Nephron (organoid): ENCODE data around the gene RAB11A.

Experiments
- H3K27ac Mint-ChIP-seq, 3 experiments: 2 replicates each; pipeline ENCODE4 v1.8.0; 2020; ENCODE audit warnings: mixed read lengths in 3 of 3, mild to moderate bottlenecking in 2 of 3, moderate library complexity in 1 of 3
- H3K27me3 Mint-ChIP-seq: 2 replicates; pipeline ENCODE4 v1.8.0; 2021; ENCODE audit warnings: low read depth, mild to moderate bottlenecking, moderate library complexity, mixed read lengths
- H3K36me3 Mint-ChIP-seq: 2 replicates; pipeline ENCODE4 v1.8.0; 2020; ENCODE audit warnings: low read depth, mixed read lengths
- H3K4me1 Mint-ChIP-seq: 2 replicates; pipeline ENCODE4 v1.8.0; 2020; ENCODE audit warnings: mixed read lengths
- H3K4me3 Mint-ChIP-seq, 3 experiments: 2 replicates each; pipeline ENCODE4 v1.8.0; 2020; ENCODE audit warnings: mild to moderate bottlenecking in 3 of 3, mixed read lengths in 3 of 3, moderate library complexity in 2 of 3
- H3K9me3 Mint-ChIP-seq: 2 replicates; pipeline ENCODE4 v1.8.0; 2020; ENCODE audit warnings: mixed read lengths
- TF ChIP-seq, protein P1 (sequence below), 3 experiments: fragments of 200-600 bp; sonication (generic); IDR thresholded peaks; one replicate each; pipeline ENCODE4 v1.5.0; 2021; ENCODE audit warnings: antibody characterized with exemption in 3 of 3; ENCODE audit not compliant: unreplicated experiment in 3 of 3

The RAB11A gene

DNA sequence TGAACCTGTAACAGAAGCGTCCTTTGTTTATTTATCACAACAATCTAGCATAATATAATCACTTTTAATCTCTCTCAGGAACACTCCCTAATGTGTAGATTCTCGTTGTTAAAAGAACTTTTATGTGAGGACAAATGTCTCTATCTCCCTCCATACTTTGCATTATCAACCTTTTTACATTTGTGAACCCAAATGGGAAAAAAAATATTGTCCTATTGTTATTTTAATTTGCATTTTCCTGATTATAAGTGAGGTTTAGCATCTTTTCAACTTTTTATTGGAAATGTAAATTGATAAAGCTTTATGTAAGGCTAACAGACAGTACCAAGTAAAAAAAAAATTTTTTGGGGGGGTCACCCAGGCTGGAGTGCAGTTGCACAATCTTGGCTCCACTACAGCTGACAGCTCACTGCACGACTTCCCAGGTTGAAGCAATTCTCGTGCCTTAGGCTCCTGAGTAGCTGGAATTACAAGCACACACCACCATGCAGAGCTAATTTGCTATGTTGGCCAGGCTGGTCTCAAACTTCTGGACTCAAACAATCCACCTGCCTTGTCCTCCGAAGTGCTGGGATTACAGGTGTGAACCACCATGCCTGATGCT, 44.2 kb upstream of the RAB11A start:
- TF ChIP-seq, protein P1, sequence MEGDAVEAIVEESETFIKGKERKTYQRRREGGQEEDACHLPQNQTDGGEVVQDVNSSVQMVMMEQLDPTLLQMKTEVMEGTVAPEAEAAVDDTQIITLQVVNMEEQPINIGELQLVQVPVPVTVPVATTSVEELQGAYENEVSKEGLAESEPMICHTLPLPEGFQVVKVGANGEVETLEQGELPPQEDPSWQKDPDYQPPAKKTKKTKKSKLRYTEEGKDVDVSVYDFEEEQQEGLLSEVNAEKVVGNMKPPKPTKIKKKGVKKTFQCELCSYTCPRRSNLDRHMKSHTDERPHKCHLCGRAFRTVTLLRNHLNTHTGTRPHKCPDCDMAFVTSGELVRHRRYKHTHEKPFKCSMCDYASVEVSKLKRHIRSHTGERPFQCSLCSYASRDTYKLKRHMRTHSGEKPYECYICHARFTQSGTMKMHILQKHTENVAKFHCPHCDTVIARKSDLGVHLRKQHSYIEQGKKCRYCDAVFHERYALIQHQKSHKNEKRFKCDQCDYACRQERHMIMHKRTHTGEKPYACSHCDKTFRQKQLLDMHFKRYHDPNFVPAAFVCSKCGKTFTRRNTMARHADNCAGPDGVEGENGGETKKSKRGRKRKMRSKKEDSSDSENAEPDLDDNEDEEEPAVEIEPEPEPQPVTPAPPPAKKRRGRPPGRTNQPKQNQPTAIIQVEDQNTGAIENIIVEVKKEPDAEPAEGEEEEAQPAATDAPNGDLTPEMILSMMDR (IDR thresholded peaks at IDR 0.05; ENCODE audit: unreplicated experiment in 3 of 3) = no peak
- Mint-ChIP-seq H3K4me1 (no peaks in the 10 kb centered on the region), H3K27me3 (no peaks in the 10 kb centered on the region), H3K27ac (no peak overlapping the region), H3K4me3 (no peak overlapping the region), H3K9me3 (no peaks in the 10 kb centered on the region), H3K36me3 (no peaks in the 10 kb centered on the region)

DNA sequence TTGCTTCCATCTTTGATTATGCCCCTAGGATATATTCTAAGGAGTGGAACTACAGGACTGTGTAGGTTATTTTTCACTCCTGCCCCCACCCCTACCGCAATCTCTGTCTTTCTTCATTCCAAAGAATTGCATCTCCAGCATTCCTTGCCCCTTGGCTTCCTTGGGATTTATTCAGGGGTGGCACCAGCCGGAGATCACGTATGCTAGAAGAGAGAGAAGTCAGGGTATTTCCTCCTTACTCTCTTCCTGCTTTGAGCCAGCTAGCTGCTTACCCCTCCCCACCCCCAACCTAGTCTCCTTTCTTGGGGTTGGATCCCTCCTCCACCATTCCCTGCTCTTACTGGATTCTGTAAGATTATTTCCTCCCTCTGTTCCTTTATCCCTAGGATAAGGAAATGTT, 42.2 kb upstream of the RAB11A start:
- Mint-ChIP-seq H3K9me3 (no peaks in the 10 kb centered on the region), H3K36me3 (no peaks in the 10 kb centered on the region), H3K27me3 (no peaks in the 10 kb centered on the region), H3K4me3 (no peak overlapping the region), H3K27ac (no peak overlapping the region), H3K4me1 (peaks cover 11% of the 10 kb centered on the region)
- TF ChIP-seq, protein P1 (IDR thresholded peaks at IDR 0.05; ENCODE audit: unreplicated experiment in 3 of 3) = no peak

DNA sequence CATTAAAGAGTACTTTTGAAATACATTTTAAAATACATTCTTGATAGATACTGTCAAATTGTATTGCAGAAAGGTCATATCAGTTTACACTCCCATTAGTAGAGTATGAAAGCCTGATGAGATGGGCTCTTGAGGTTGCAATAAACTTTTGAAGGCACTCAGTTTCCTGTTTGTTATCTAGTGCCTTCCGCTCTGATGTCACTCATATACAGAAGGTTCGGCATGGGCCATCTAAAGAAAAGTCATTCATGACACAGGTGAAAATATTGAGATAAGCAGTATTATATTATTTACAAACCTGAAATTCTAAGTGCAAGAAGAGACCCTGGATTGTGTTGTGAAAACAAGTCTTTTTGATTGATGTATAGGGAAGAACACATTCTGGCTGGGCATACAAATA, 40.7 kb upstream of the RAB11A start:
- TF ChIP-seq, protein P1 (IDR thresholded peaks at IDR 0.05; ENCODE audit: unreplicated experiment in 3 of 3) = no peak
- Mint-ChIP-seq H3K27me3 (no peaks in the 10 kb centered on the region), H3K4me1 (peaks cover 26% of the 10 kb centered on the region), H3K9me3 (no peaks in the 10 kb centered on the region), H3K27ac (peak overlapping the region in 2 of 3 experiments; percentile 33 to 38), H3K4me3 (no peak overlapping the region), H3K36me3 (no peaks in the 10 kb centered on the region)

DNA sequence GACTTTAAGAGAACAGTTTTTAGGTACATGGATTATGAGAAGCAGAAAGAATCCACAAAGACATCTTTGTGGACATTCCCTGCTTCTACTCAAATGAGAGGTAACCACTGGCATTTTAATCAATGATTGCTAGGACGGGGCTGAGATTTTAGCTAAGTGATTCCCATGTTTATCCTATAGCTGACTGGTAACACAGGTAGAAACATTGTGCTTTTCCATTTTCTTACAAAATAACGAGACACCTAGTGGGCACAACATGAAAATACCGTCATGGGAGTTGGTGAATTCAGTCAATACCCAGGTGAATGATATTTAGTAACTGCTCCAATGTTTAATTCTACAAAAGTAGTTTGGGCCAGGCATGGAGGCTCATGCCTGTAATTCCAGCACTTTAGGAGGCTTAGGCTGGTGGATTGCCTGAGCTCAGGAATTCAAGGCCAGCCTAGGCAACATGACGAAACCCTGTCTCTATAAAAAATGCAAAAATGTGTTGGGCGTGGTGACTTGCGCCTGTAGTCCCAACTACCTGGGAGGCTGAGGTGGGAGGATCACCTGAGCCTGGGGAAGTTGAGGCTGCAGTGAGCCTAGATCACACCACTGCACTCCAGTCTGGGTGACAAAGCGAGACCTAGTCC, 40.0 kb upstream of the RAB11A start:
- H3K36me3 Mint-ChIP-seq = no peaks in the 10 kb centered on the region
- no peaks in the 10 kb centered on the region for H3K27me3 Mint-ChIP-seq
- TF ChIP-seq, protein P1 (IDR thresholded peaks at IDR 0.05; ENCODE audit: unreplicated experiment in 3 of 3) = peak; percentile 35 to 54 (median 53)
- peaks cover 32% of the 10 kb centered on the region for H3K4me1 Mint-ChIP-seq
- peak overlapping the region in 2 of 3 experiments; percentile 33 to 38 for H3K27ac Mint-ChIP-seq
- no peaks in the 10 kb centered on the region for H3K9me3 Mint-ChIP-seq
- H3K4me3 Mint-ChIP-seq = no peak overlapping the region

DNA sequence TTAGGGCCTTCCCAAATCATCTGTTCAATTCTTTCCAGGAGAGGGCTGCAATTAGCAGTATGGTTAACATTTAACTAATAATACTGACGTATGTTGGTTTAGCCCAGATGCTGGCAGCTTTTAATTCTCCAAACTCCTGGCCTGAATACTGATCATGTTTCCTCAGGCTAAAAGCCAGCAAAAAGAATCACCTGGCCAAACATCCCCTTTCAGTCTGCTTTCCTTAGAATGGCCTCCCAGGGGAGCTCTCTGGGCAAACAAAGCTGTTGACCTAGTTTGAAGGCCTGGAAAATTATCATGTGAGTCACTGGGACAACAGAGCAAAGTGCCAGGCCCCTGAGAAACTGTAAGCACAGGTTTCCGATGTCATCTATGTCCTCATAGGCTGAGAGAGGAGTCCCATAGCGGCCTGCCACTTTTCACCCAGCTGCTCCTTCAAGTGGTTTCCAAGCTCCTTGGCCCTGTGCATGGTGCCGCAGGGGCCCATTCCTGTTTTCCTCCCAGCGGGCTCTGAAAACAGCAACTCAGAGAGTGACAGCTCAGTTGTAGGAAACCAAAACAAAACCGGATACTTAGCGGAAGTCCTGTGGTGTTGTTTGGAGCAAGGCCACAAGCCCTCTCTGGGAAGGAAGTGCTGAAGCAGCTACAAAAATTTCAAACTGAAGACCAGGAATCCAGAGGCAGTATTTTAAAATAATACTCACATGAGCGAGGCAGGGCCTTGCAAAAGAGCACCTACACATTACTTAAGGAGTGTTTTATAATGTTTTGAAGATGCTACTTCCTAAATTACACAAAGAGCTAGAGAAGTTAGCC, 36.5 kb upstream of the RAB11A start:
- H3K4me1 Mint-ChIP-seq = peaks cover 49% of the 10 kb centered on the region
- H3K4me3 Mint-ChIP-seq = peak overlapping the region; percentile 59 to 67 (median 62)
- TF ChIP-seq, protein P1 (IDR thresholded peaks at IDR 0.05; ENCODE audit: unreplicated experiment in 3 of 3) = no peak
- H3K36me3 Mint-ChIP-seq = no peaks in the 10 kb centered on the region
- H3K27me3 Mint-ChIP-seq = no peaks in the 10 kb centered on the region
- no peaks in the 10 kb centered on the region for H3K9me3 Mint-ChIP-seq
- peak overlapping the region; percentile 97 to 100 (median 100) for H3K27ac Mint-ChIP-seq
